PFSK-1 (cell line): ENCODE results near the gene KAT2B.

ENCODE experiments used
- FOXP2 ChIP-seq: optimal IDR thresholded peaks from 2 replicates; pipeline ENCODE3; 2011; ENCODE audit warnings: borderline replicate concordance, control low read depth, inconsistent platforms; ENCODE audit not compliant: insufficient read depth; ENCODE audit errors: extremely low read length, extremely low read depth
- POLR2AphosphoS5 ChIP-seq: IDR thresholded peaks from 2 replicates; pipeline ENCODE4 v1.6.1; 2012; ENCODE audit warnings: low read depth, mild to moderate bottlenecking, control low read depth, low read length, moderate library complexity
- REST ChIP-seq, 2 experiments: IDR thresholded peaks; 2 replicates each; pipeline versions ENCODE4 v1.6.1 to v1.8.0; 2011 to 2012; ENCODE audit warnings: low read depth in 2 of 2, low read length in 2 of 2, control low read depth in 1 of 2, inconsistent platforms in 1 of 2, mild to moderate bottlenecking in 1 of 2, moderate library complexity in 1 of 2; ENCODE audit not compliant: insufficient read depth in 1 of 2
- SIN3A ChIP-seq: IDR thresholded peaks from 2 replicates; pipeline ENCODE4 v1.6.1; 2012; ENCODE audit warnings: mild to moderate bottlenecking, low read length, moderate library complexity, borderline replicate concordance; ENCODE audit not compliant: insufficient read depth
- TAF1 ChIP-seq: IDR thresholded peaks from 2 replicates; pipeline ENCODE4 v1.6.1; 2012; ENCODE audit warnings: low read length, control low read depth, borderline replicate concordance; ENCODE audit not compliant: insufficient read depth

The KAT2B gene

DNA sequence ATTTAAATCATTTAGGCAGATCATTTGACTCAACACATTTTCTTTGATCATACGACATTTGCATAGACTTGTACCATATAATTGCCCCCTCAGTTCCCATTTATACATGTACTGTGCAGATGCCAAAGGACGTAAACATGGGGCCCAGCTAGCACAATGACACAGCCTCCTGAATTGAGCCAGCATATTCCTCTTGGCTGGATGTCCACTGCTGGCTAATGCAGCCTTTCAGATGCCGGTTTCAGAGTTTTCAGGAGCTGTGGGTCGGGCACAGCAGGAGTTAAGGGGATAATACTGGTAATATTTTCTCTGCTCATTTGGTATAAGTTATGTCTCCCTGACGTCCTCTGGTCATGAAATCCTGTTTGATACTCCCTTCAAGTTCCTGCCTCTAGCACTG, 39.4 kb downstream of the KAT2B start:
- no peak for TF ChIP-seq POLR2AphosphoS5
- no peak for TF ChIP-seq SIN3A
- no peak for TF ChIP-seq TAF1
- no peak for TF ChIP-seq REST (IDR thresholded peaks at IDR 0.05; ENCODE audit: insufficient read depth in 1 of 2, low read depth in 2 of 2, low read length in 2 of 2)
- no peak for TF ChIP-seq FOXP2

- TF ChIP-seq FOXP2, result peak; percentile 48
- no peak for TF ChIP-seq POLR2AphosphoS5
These were observed 40.8 kb downstream of the KAT2B start for GRCh38 chr3:20080956-20081554.

GRCh38 chr3:20083253-20083652, 43.0 kb downstream of the KAT2B start:
- TF ChIP-seq FOXP2, result no peak
- no peak for TF ChIP-seq SIN3A
- TF ChIP-seq TAF1, result no peak
- TF ChIP-seq POLR2AphosphoS5, result no peak
- no peak for TF ChIP-seq REST (IDR thresholded peaks at IDR 0.05; ENCODE audit: insufficient read depth in 1 of 2, low read depth in 2 of 2, low read length in 2 of 2)

GRCh38 chr3:20083953-20084352, 43.7 kb downstream of the KAT2B start:
- TF ChIP-seq REST (IDR thresholded peaks at IDR 0.05; ENCODE audit: insufficient read depth in 1 of 2, low read depth in 2 of 2, low read length in 2 of 2) (no peak), TAF1 (no peak), SIN3A (no peak), POLR2AphosphoS5 (no peak), FOXP2 (no peak)

- TF ChIP-seq FOXP2 (no peak), REST (IDR thresholded peaks at IDR 0.05; ENCODE audit: insufficient read depth in 1 of 2, low read depth in 2 of 2, low read length in 2 of 2) (no peak), POLR2AphosphoS5 (no peak), TAF1 (no peak), SIN3A (no peak)
These were observed 51.2 kb downstream of the KAT2B start for GRCh38 chr3:20091331-20092047.
